Activated T-helper 2 cell treated with anti-CD3 and anti-CD28 coated beads, Interferon-gamma antibody, Interleukin-2, Interleukin-4, amounts not matched to agents 10 μg/mL and 5 μg/mL and 100 μg/mL, durations not matched to agents 14 hours and 24 hours and 36 hours (primary cell): ENCODE data around the gene TTYH3. TPM values are rescaled to one million over a fixed set of nuclear protein-coding genes. Genes with fewer than 3 reads are reported as not detected.

Experiments
- DNase-seq: peaks from one replicate; pipeline ENCODE4 v3.0.0; 2021; ENCODE audit warnings: low spot score
- H3K27ac Mint-ChIP-seq: one replicate; pipeline ENCODE4 v1.8.0; 2021; ENCODE audit warnings: mixed read lengths
- H3K27me3 Mint-ChIP-seq: one replicate; pipeline ENCODE4 v1.8.0; 2021; ENCODE audit warnings: low read depth, mixed read lengths
- H3K36me3 Mint-ChIP-seq: one replicate; pipeline ENCODE4 v1.8.0; 2021; ENCODE audit warnings: low read depth, mixed read lengths
- H3K4me1 Mint-ChIP-seq: one replicate; pipeline ENCODE4 v1.8.0; 2021; ENCODE audit warnings: low read depth, mixed read lengths
- H3K4me3 Mint-ChIP-seq: one replicate; pipeline ENCODE4 v1.8.0; 2021; ENCODE audit warnings: low read depth, mild to moderate bottlenecking, moderate library complexity, mixed read lengths
- H3K9me3 Mint-ChIP-seq: one replicate; pipeline ENCODE4 v1.8.0; 2021; ENCODE audit warnings: mixed read lengths
- intact Hi-C: fragments of 100-400 bp; cut with micrococcal nuclease; formaldehyde crosslinking; loops from one replicate; pipeline ENCODE4 v1.15.1; 2023
- total RNA-seq: library from RNA; stranded (reverse); gene quantifications from 2 replicates; pipeline ENCODE4 v1.2.3, GENCODE V29; 2022

Gene TTYH3
- total RNA-seq, 1 donor from 2014 or later = 48.7 TPM

DNA sequence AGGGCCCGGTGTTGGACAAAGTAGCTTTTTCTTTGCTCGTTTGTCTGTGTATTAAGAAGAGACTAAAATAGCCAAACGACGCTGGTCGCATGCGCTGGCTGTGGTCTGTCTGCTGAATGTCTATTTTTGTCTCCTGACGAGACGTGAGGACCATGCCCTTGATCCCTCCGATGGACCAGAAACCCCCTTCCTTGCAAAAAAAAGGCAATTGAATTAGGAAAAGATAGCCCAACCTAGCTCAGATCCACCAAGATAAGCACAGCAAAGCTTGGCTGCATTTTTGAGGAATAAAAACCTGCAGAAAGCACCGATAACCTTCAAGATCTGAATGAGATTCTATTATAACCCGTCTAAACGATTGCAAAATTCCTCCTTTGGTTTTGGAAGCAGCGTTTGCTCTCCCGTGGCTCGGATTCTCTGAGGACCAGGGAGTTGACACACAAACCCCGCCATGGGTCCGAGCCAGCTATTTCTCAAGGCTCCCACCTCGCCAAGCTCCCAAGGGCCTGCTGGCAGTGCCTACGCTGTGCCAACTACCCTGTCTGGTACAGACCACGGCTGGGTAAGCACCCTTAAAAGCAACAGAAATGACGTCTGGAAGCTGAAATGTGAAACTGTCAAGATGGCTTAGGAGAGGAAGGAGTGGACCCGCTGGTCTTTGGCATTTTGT, 17.7 kb upstream of the TTYH3 start:
- Mint-ChIP-seq H3K4me3 (no peak overlapping the region), H3K27ac (no peak overlapping the region), H3K36me3 (no peaks in the 10 kb centered on the region), H3K4me1 (peaks cover under 1% of the 10 kb centered on the region), H3K9me3 (no peaks in the 10 kb centered on the region), H3K27me3 (no peaks in the 10 kb centered on the region)
- intact Hi-C loops = no loop called here
- DNase-seq = no peak

DNA sequence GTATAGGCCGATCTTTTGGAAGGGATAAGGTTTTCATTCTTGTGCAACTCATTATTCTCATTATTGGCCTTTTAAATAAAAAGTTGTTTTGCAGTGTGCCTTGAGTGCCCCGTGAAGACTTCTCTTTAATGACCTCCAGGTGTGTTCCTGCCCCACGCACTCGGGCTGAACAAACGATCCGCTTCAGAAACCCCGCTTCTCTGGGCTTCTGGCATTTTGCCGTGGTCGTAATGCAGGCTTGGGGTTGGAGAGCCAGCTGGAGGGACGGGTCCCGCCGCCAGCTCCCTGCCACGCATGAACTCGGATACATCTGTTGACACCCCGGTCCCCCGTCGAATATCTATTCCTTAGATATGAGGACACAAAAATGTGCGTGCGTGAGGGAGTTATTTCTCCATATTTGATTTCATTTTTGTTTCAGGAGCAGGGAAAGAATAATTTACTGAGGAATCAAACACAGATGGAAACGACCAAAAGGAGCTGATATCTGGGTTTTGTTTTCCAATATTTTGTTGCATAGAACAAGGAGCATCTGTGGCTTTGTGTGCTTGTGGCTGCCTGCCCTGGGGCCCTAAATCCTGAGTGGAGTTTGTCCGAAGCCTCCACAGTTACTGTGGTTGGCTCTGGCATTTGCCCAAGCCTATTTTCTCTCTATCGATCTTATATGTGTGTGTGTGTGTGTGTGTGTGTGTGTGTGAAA, 17.0 kb upstream of the TTYH3 start:
- Mint-ChIP-seq H3K27ac (no peak overlapping the region), H3K4me1 (no peaks in the 10 kb centered on the region), H3K4me3 (no peak overlapping the region), H3K27me3 (no peaks in the 10 kb centered on the region), H3K9me3 (no peaks in the 10 kb centered on the region), H3K36me3 (no peaks in the 10 kb centered on the region)
- no peak for DNase-seq
- intact Hi-C loops = no loop called here

DNA sequence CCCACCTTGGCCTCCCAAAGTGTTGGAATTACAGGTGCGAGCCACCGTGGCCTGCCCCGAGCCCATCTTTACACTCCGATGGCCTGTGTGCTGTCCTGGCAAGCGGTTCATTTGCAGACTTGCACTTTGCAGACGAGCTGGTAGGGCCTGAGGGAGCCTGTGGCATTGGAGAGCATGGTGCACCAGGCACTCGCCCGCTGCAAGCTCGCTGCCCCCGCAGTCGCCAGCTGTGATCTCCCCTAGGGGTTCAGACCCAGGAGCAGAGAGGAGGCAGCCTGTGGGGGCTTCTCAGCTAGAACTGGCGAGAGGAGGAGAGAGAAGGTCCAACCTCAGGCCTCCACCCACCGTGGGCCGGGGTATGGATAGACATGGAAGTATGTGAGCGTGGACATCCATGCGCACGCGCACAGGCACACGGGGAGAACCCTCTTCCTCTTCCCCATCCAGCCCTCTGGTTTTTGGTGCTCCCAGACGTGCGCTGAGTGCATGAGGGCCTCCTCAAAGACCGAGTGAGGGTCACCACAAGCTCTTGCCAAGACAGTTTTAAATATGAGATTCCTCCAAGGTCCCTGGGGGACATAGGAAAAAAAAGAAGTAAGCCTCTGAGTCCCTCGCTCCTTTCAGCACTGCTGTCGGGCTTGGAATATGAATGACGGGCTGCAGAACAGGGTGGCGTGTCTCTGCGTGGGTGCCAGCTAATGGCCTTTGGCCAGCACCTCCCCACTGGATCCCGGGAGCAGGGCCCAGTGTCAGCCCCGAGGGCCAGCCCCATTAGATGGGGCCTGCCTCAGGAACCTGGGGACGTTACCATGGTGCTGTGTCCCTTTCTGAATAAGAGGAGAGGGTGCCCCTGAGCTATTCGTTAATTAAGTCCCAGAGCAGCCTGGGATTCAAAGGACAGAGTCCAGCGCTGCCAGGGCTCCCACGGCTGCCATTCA, 15.1 kb upstream of the TTYH3 start:
- H3K27ac Mint-ChIP-seq = no peak overlapping the region
- no peak overlapping the region for H3K4me3 Mint-ChIP-seq
- no peaks in the 10 kb centered on the region for H3K4me1 Mint-ChIP-seq
- H3K27me3 Mint-ChIP-seq = no peaks in the 10 kb centered on the region
- no peaks in the 10 kb centered on the region for H3K9me3 Mint-ChIP-seq
- H3K36me3 Mint-ChIP-seq = no peaks in the 10 kb centered on the region
- intact Hi-C loops = no loop called here
- no peak for DNase-seq

DNA sequence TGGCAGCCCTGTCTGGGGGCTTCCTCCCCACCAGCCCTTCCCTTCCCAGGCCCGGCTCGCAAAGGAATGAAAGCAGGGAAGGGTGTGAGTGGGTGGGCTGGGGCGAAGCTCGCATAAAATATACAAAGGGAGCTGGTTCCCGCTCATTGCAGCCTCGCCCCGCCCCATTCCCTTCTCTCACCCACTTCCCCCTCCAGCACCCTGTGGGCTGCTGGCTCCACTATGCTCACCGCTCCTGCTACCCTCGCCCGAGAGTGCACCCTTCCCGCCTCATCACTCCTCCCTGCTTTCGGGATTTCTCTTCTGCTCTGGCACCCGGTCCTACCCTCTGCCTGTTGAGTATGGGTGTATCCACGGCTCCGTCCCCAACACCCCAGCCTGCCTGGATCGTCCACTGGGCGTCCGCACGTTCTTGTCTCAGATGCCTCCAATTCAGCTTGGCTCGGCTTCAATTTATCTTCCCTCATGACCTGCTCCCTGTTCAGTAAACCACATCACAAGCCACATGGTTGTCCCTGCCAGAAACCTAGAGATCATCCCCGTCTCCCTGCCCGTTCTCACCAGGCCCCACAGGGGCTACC, 14.4 kb upstream of the TTYH3 start:
- DNase-seq = no peak
- Mint-ChIP-seq H3K27me3 (no peaks in the 10 kb centered on the region), H3K4me1 (no peaks in the 10 kb centered on the region), H3K4me3 (no peak overlapping the region), H3K36me3 (no peaks in the 10 kb centered on the region), H3K9me3 (no peaks in the 10 kb centered on the region), H3K27ac (no peak overlapping the region)
- intact Hi-C loops = no loop called here

DNA sequence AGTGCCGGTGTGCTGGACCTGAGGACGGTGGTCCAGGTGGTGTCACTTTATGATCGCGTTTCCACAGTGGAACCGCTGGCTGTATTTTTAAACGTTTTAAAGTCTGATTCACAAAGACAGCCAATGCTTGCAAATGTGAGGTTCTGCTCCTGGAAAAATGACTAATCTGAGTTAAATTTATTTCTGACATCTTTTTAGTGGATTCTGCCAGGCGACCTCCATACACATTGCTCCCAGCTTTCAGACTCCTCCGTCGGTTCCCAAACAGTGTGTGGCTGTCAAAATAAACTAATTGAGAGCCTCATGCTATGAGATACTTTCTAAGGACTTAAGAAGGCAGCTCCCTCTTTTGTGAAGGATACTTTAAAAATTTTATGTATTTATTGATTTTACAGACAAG, 12.7 kb upstream of the TTYH3 start:
- no peak overlapping the region for H3K4me3 Mint-ChIP-seq
- no peak for DNase-seq
- H3K4me1 Mint-ChIP-seq = no peaks in the 10 kb centered on the region
- no peaks in the 10 kb centered on the region for H3K27me3 Mint-ChIP-seq
- intact Hi-C loops = no loop called here
- no peaks in the 10 kb centered on the region for H3K36me3 Mint-ChIP-seq
- H3K27ac Mint-ChIP-seq = no peak overlapping the region
- no peaks in the 10 kb centered on the region for H3K9me3 Mint-ChIP-seq

DNA sequence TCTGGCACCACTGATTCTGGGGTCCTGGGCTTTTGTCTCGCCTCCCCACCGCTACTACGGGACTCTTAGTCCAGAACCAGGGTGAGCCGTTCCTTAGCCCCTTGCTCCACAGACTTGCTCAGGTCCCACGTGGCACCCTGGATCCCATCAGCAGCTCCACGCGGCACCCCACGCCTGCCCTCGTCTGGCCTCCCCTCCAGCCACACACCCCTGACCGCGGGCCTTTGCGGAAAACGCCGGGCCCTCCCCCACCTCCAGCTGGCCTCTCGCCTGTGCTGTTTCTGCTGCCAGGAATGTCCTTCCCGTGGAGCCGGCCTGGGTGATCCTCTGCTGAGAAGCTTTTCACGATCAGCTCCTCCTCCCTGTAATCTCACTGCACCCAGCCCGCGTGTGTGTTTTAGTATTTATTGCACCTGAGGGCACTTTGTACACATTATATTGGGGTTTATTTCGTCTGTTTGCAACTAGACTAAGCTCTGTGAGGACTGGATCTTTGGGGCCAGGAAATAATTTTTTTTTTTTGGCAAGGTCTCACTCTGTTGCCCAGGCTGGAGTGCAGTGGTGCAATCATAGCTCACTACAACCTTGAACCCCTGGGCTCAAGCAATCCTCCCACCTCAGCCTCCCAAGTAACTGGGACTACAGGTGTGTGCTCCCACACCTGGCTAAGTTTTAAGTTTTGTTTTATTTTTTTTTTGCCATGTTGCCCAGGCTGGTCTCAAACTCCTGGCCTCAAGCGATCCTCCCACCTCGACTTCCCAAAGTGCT, 10.5 kb upstream of the TTYH3 start:
- H3K4me1 Mint-ChIP-seq = no peaks in the 10 kb centered on the region
- no peak overlapping the region for H3K27ac Mint-ChIP-seq
- no peaks in the 10 kb centered on the region for H3K9me3 Mint-ChIP-seq
- intact Hi-C loops = no loop called here
- no peaks in the 10 kb centered on the region for H3K27me3 Mint-ChIP-seq
- DNase-seq = no peak
- no peak overlapping the region for H3K4me3 Mint-ChIP-seq
- H3K36me3 Mint-ChIP-seq = no peaks in the 10 kb centered on the region

DNA sequence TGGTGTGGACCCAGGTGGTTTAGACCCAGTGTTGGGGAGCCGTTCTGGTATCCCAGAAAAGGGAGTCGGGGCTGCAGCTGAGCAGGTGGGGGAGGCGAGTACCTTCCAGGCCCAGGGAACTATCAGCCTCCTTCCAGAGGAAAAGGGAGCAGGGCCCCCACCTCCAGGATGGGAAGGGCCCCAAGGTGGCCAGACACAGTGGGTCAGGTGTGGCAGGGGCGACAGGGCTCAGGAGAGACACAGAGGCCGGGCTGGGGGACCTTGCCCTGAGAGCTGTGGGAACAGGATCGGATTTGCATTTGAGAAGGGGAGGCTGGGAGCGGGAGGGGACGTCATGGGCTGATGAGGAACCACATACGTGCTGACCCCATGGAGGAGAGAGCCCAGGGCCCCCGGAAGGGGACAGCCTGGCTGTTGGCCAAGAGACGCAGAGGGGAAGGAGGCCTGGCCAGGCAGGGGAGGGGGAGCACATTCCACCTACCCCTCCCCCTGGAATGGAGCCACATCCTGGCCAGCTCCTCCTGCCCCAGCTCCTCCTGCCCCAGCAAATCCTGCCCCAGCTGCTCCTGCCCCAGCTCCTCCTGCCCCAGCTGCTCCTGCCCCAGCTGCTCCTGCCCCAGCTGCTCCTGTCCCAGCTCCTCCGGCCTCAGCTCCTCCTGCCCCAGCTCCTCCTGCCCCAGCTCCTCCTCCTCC, 9.7 kb upstream of the TTYH3 start:
- no peaks in the 10 kb centered on the region for H3K9me3 Mint-ChIP-seq
- H3K27me3 Mint-ChIP-seq = no peaks in the 10 kb centered on the region
- no peak for DNase-seq
- intact Hi-C loops = no loop called here
- H3K27ac Mint-ChIP-seq = no peak overlapping the region
- H3K4me1 Mint-ChIP-seq = no peaks in the 10 kb centered on the region
- no peak overlapping the region for H3K4me3 Mint-ChIP-seq
- H3K36me3 Mint-ChIP-seq = no peaks in the 10 kb centered on the region

DNA sequence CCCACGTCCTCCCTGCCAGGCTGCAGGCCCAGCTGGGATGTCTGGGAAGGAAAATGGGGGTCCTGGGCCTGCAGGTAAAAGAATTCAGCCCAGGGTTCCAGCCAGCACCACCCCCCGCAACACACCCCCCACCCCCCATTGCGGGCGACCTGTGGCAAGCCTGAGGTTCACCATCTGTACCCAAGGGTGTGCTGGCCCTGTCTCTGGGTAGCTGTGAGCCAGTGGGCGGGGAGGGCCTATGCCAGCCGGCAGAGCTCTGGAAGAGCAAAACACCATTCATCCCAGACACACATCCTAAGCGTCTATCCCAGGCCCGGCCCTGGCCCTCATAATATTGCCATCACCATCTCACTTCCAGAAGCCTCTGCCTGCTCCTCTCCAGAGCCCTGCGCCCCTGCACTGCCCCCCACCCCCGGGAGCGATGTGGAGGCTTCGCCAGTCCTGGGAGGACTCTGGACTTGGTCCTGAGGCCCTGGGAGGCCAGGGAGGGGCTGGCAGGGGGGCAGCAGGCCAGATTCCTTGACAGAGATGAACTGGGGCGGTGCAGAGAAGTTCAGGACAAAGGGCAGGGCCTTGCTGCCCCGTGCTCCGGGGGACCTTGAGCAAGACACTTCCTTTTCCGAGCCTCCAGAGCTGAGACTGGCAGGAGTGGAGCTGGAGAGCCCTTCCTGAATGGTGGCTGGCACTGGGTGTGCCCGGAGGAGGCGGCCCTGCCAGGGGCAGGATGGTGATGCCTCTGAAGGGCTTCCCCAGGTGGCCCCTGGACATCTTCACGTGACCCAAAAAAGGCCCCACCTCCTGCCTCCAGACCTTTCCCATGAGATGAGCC, 8.7 kb upstream of the TTYH3 start:
- H3K27me3 Mint-ChIP-seq = no peaks in the 10 kb centered on the region

DNA sequence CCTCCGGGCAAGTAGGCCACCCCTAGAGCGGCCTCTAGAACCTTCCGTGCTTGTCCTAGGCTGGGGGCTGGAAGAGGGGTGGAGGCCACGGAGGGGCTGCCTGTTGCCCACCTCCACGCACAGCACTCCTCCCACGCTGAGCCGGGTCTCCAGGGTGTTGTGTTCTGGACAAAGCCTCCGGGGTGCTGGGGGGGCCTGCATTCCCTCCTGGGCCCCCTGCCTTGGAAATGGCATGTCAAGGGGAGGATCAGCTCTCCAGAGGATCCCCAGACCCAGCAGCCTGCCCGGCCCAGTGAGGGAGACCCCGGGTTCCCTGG, 8.1 kb upstream of the TTYH3 start:
- Mint-ChIP-seq H3K27ac (no peak overlapping the region), H3K4me3 (no peak overlapping the region), H3K27me3 (no peaks in the 10 kb centered on the region), H3K9me3 (no peaks in the 10 kb centered on the region), H3K36me3 (no peaks in the 10 kb centered on the region), H3K4me1 (no peaks in the 10 kb centered on the region)
- DNase-seq = no peak
- intact Hi-C loops = no loop called here

More for the DNA sequence above, 8.7 kb upstream of the TTYH3 start:
- H3K27ac Mint-ChIP-seq = no peak overlapping the region
- no peaks in the 10 kb centered on the region for H3K9me3 Mint-ChIP-seq
- intact Hi-C loops = no loop called here
- DNase-seq = no peak
- no peaks in the 10 kb centered on the region for H3K4me1 Mint-ChIP-seq
- no peaks in the 10 kb centered on the region for H3K36me3 Mint-ChIP-seq
- H3K4me3 Mint-ChIP-seq = no peak overlapping the region

DNA sequence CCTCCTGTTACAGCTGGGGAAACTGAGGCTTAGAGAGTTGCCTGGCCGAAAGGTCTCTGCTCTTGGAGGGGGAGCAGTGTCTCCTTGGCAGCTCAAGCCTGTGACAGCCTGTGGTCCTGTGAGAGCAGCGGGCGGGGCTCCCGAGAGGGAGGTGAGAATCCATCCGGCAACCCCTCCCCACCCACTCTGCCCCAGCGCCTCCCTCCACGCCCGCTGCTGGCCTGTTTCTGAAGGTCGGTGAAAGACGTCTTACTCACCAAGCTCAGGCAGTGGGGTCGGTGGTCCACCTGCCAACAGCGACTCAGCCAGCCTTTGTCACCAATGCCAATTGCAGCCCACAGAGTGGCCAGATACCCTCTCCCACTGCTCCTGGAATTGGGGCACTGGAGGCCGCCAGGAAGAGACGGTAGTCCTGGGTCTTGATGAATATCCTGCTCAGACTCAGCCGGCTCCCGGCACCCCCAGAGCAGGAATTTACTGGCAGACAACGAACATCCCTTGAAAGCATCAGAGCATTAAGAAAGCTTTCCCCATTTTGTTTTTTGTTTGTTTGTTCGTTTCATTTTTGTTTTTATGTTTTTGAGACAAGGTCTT, 7.4 kb upstream of the TTYH3 start:
- Mint-ChIP-seq H3K9me3 (no peaks in the 10 kb centered on the region), H3K4me1 (no peaks in the 10 kb centered on the region), H3K27ac (no peak overlapping the region), H3K4me3 (no peak overlapping the region), H3K27me3 (no peaks in the 10 kb centered on the region), H3K36me3 (no peaks in the 10 kb centered on the region)
- DNase-seq = no peak
- intact Hi-C loops = no loop called here

DNA sequence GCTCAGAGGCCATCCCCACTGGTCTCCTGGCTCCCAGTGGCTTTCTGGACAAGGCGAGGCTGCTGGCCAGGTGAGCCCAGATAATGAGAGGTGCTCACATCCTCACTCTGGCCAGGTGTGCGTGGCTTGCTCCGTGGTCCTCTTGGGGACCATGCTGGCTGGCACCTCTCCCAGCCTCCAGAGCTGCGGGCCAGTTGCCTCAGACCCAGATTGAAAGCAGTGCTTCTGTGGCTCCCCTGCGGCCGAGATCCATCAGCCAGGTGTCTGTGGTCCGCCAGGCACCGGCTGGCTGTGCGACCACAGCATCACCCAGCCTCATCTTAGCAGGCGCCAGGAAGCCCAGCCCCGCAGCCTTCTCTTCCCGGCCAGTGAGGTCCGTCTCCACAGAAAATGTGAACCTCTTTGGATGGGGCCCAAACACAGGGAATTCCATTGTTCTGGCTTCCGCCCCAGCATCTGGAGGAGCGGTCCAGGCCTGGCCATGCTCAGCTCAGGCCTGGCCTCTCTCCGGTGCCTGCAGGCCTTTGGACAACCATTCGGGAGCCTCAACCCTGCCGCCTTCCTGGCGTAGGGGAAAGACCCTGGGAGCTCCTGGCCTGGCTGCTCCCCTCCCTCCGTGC, 5.2 kb upstream of the TTYH3 start:
- Mint-ChIP-seq H3K9me3 (no peaks in the 10 kb centered on the region), H3K4me1 (peaks cover 3% of the 10 kb centered on the region), H3K36me3 (no peaks in the 10 kb centered on the region), H3K4me3 (no peak overlapping the region), H3K27me3 (no peaks in the 10 kb centered on the region), H3K27ac (no peak overlapping the region)
- intact Hi-C loops = no loop called here
- DNase-seq = no peak
